Activated naive CD8-positive, alpha-beta T cell treated with anti-CD3 and anti-CD28 coated beads, Interleukin-2, amount 50 U/mL, for 16 hours (primary cell): ENCODE measurements around the gene PSMC3.

ENCODE experiments used
- DNase-seq: peaks from one replicate; pipeline ENCODE4 v3.0.0-alpha.2; 2020; ENCODE audit warnings: low read depth, low spot score

The PSMC3 gene

GRCh38 chr11:47443028-47443700, 16.9 kb upstream of the PSMC3 start:
- DNase-seq: no peak

- no peak for DNase-seq
These were observed 16.3 kb upstream of the PSMC3 start for GRCh38 chr11:47442514-47442913.

- no peak for DNase-seq
These were observed 15.2 kb upstream of the PSMC3 start for GRCh38 chr11:47441421-47441820.

- no peak for DNase-seq
These were observed 13.8 kb upstream of the PSMC3 start for GRCh38 chr11:47440054-47440476.

DNA sequence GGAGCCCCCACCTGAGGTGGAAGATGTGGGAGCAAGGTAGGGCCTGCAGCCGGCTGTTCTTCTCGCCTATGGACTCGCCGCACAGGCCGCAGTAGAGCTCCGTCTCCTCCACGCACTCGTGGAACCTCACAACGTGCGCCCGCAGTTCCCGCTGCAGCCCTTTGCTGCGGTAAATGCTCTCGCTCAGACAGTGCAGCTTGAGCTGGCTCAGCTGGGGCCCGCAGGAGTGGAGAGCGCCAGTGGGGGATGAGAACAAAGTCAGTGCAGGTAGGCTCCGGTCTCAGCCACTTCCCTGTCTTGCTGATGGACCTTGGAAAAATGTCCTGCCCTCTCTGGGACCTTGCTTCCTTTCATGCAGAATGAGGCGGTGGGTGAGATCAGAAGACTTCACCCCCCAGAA, 12.5 kb upstream of the PSMC3 start:
- DNase-seq: no peak

GRCh38 chr11:47437746-47438418, 11.6 kb upstream of the PSMC3 start:
- DNase-seq: no peak

GRCh38 chr11:47437218-47437745, 11.0 kb upstream of the PSMC3 start:
- DNase-seq: no peak

GRCh38 chr11:47436726-47437125, 10.5 kb upstream of the PSMC3 start:
- no peak for DNase-seq

DNA sequence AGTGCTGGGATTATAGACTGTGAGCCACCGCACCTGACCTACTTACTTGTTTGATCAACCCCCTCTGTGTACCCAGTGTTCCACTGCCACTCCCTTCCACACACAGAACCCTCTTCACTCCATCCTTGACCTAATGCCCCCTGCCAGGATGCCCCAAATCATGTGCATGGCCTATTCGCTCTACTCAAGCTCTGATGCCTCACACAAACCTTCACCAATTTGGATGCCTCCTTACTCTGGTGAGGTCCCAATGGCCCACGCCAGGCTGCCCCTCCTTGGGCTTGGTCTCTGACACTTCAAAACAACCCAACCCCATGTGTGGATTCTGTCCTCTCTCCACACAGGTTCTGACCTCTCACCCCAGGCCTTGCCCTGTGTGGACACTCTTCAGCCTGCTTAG, 9.4 kb upstream of the PSMC3 start:
- DNase-seq: no peak

GRCh38 chr11:47434011-47434786, 8.0 kb upstream of the PSMC3 start:
- no peak for DNase-seq

DNA sequence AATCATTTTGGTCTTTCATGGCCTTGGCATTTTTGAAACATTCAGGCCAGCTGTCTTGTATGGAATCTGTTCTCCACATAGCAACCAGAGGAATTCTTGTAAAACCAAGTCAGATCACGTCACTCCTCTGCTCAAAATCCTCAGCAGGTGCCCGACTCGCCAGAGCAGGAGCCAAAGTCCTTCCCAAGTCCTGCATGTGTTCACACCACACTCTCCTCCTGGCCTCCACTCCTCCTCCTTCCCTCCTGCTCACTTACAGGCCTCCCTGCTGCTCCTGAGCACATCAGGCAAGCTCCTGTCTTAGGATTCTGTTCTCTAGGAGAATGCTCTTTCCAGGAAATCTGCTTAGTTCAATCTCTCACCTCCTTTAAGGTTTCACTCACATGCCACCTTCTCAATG, 6.9 kb upstream of the PSMC3 start:
- DNase-seq: no peak

DNA sequence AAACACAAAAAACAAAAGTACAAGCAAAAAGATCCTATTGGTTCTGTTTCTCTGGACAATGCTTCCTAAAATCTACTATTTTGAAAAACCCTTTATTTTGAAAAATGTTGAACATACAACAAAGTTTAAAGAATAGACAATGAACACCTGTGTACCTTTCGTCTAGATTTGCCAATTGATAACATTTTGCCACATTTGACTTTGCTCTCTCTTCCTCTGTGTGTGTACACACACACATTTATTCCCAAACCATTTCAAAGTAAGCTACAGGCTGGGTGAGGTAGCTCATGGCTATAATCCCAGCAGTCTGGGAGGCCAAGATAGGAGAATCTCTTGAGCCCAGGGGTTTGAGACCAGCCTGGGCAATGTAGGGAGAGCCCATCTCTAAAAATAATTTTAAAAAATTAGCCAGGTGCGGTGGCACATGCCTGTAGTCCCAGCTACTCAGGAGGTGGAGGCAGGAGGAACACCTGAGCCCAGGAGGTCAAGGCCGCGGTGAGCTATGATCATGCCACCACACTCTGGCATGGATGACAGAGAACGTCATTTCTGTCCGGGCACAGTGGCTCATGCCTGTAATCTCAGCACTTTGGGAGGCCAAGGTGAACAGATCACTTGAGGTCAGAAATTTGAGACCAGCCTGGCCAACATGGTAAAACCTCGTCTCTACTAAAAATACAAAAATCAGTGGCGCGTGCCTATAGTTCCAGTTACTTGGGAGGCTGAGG, 5.3 kb upstream of the PSMC3 start:
- DNase-seq: no peak

DNA sequence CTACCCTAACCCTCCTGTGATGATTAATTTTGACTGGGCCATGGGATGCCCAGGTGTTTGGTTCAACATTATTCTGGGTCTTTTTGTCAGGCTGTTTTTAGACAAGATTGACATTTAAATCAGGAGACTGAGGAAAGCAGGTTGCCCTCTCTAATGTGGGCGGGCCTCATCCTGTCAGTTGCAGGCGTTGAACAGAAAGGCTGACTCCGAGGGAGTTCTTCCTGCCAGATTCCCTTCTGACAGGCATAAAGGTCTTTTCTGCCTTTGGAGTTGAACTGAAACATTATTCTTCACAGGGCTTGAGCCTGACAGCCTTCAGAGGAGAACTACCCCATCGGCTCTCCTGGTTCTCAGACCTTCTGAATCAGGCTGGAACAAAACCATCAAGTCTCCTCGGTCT, 4.3 kb upstream of the PSMC3 start:
- no peak for DNase-seq

DNA sequence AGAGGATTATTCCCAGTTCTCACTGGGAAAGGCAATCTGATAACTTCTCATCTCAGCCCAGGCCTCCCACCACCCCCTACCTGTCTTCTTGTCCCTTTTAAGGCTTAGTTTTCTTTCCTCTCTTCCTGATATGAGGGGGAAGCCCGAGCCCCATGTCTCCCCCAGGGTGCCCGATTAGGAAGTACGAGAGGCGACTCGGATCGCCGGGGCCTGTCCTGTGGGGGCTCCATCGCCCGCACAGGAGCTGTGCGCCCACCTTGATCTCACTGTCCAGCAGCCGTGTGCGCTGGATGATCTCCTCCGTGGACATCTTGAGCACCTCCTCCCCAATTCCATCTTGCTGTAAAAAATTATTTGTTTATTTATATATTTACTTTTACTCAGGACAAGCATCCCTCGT, 628 bp downstream of the PSMC3 start:
- no peak for DNase-seq

GRCh38 chr11:47418454-47419259, 7.6 kb downstream of the PSMC3 start:
- DNase-seq: no peak

DNA sequence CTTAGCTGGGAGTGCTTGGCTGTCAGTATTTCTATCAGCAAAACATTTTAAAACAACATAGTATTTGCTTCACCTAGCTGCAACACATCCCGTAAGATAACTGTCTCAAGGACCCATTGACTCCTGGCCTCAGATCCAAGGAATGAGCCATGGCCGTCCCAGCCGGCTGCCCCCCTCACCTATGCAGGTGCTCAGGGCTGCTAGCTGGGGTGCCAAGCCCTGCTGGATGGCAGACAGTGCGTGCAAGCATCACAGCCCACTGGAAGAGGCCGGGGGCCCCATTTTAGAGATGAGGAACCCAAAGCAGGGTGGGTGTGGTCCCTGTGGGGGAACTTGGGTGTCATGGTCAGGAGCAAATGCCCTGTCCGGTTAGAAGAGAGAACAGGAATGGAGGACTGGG, 8.5 kb downstream of the PSMC3 start:
- no peak for DNase-seq

DNA sequence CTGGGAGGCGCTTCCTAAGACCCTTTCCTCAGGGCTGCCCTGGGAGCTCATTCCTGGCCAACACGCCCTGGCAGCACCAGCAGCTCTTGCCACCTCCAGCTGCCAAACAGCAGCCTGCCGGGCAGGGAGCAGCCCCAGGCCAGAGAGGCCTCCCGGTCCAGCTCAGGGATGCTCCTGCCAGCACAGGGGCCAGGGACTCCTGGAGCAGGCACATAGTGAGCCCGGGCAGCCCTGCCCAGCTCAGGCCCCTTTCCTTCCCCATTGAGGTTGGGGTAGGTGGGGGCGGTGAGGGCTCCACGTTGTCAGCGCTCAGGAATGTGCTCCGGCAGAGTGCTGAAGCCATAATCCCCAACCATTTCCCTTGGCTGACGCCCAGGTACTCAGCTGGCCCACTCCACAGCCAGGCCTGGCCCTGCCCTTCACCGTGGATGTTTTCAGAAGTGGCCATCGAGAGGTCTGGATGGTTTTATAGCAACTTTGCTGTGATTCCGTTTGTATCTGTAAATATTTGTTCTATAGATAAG, 10.2 kb downstream of the PSMC3 start:
- no peak for DNase-seq

DNA sequence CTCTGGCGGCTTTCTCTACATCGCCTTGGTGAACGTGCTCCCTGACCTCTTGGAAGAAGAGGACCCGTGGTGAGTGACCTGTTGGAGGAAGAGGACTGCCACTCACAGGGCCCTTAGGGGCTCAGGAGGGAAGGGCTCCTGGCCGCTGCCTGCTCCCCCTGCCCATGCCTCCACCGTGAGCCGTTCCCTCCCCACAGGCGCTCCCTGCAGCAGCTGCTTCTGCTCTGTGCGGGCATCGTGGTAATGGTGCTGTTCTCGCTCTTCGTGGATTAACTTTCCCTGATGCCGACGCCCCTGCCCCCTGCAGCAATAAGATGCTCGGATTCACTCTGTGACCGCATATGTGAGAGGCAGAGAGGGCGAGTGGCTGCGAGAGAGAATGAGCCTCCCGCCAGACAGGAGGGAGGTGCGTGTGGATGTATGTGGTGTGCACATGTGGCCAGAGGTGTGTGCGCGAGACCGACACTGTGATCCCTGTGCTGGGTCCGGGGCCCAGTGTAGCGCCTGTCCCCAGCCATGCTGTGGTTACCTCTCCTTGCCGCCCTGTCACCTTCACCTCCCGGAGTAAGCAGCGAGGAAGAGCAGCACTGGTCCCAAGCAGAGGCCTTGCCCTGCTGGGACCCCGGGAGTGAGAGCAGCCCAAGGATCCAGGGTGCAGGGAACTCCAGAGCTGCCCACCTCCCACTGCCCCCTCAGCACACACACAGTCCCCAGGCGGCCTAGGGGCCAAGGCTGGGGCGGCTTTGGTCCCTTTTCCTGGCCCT, 11.0 kb downstream of the PSMC3 start:
- DNase-seq: no peak

- no peak for DNase-seq
These were observed 11.6 kb downstream of the PSMC3 start for GRCh38 chr11:47414685-47415070.
